Measurements from ENCODE around the gene PLA2G15.

DNA sequence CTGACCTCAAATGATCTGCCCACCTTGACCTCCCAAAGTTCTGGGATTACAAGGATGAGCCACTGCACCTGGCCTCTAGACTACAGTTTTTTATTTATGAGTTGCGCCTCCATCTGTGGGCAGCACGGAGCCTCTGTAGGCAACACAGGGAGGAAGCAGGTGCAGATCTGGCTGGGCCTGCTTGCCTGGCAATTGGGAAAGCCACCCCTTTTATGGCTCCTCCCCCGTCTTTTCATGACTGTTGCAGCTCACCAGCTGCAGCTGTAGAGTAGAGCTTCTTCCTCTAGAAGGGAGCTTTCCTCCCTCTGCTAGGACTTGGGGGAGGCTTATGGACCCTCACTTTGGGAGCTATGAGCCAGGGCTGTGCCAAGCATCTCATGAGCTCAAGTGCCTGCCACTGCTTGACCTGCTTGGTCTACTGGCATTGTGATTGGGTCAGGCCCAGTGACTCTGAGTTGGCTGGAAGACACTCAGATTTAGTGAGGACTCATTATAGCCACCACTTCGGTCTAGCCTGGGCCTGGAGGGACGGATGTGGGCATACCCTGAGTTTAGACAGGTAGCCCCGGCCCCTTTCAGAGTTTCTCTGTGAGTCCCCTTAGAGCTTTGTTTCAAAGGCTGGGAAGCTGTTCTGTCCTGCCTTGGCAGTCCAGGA, 12.2 kb downstream of the PLA2G15 start:
- no peak for TF ChIP-seq SMC3 (IDR thresholded peaks at IDR 0.05)
- TF ChIP-seq RARB (CRISPR knock-in tag; IDR thresholded peaks at IDR 0.05): no peak
- no peak for TF ChIP-seq FOXS1 (CRISPR knock-in tag; IDR thresholded peaks at IDR 0.05)
- no peak for TF ChIP-seq POLR2A (IDR thresholded peaks at IDR 0.05; ENCODE audit: low read length)
- TF ChIP-seq HDAC2 (IDR thresholded peaks at IDR 0.05): no peak
